Inflammatory macrophage (primary cell): Measurements from ENCODE around the gene RAPGEF6.
"Not testable (repeated sequence)": the region's sequence is repeated elsewhere in the genome, so short reads cannot be mapped to it uniquely, and the experiment has no call there.

Source experiments
- DNase-seq, 2 donors: peaks; one replicate each; pipeline ENCODE4 v3.0.0-alpha.2; 2020 to 2022

The RAPGEF6 gene

GRCh38 chr5:131419877-131420276, 215.2 kb downstream of the RAPGEF6 start:
- no peak for DNase-seq

- DNase-seq: no peak
These were observed 216.2 kb downstream of the RAPGEF6 start for GRCh38 chr5:131418846-131419245.

- DNase-seq: peak; percentile 62 to 66
These were observed 217.7 kb downstream of the RAPGEF6 start for GRCh38 chr5:131417240-131417869.

- DNase-seq: no peak
These were observed 218.3 kb downstream of the RAPGEF6 start for GRCh38 chr5:131416729-131417128.

GRCh38 chr5:131413605-131414559, 221.1 kb downstream of the RAPGEF6 start:
- DNase-seq: no peak

- no peak for DNase-seq
These were observed 227.9 kb downstream of the RAPGEF6 start for GRCh38 chr5:131406975-131407638.

GRCh38 chr5:131406076-131406475, 229.0 kb downstream of the RAPGEF6 start:
- DNase-seq: no peak

- DNase-seq: no peak
These were observed 229.4 kb downstream of the RAPGEF6 start for GRCh38 chr5:131405674-131406073.

GRCh38 chr5:131400585-131400984, 234.4 kb downstream of the RAPGEF6 start:
- DNase-seq: no peak

GRCh38 chr5:131399007-131399406, 236.0 kb downstream of the RAPGEF6 start:
- DNase-seq: not testable (repeated sequence)

GRCh38 chr5:131396630-131397273, 238.3 kb downstream of the RAPGEF6 start:
- no peak for DNase-seq

- no peak for DNase-seq
These were observed 239.0 kb downstream of the RAPGEF6 start for GRCh38 chr5:131396015-131396414.

GRCh38 chr5:131394128-131394527, 240.9 kb downstream of the RAPGEF6 start:
- no peak for DNase-seq

- no peak for DNase-seq
These were observed 241.5 kb downstream of the RAPGEF6 start for GRCh38 chr5:131393498-131393968.

- no peak for DNase-seq
These were observed 242.4 kb downstream of the RAPGEF6 start for GRCh38 chr5:131392466-131393095.

- DNase-seq: no peak
These were observed 245.2 kb downstream of the RAPGEF6 start for GRCh38 chr5:131389869-131390265.

GRCh38 chr5:131389096-131389868, 245.7 kb downstream of the RAPGEF6 start:
- no peak for DNase-seq

GRCh38 chr5:131387255-131387654, 247.8 kb downstream of the RAPGEF6 start:
- DNase-seq: no peak

GRCh38 chr5:131386779-131387178, 248.2 kb downstream of the RAPGEF6 start:
- no peak for DNase-seq

- no peak for DNase-seq
These were observed 248.9 kb downstream of the RAPGEF6 start for GRCh38 chr5:131386124-131386523.

- no peak for DNase-seq
These were observed 250.3 kb downstream of the RAPGEF6 start for GRCh38 chr5:131384616-131385214.
